Osteoblast (primary cell): Measurements from ENCODE around the gene LRP5. TPM values are rescaled to one million over a fixed set of nuclear protein-coding genes. Genes with fewer than 3 reads are reported as not detected.
A peak's percentile ranks its signal among the peaks of the same experiment; 100 is the strongest.
"Not testable (repeated sequence)": the region's sequence is repeated elsewhere in the genome, so short reads cannot be mapped to it uniquely, and the experiment has no call there.

Source experiments
- DNase-seq: peaks from one replicate; pipeline ENCODE4 v3.0.0; 2011; ENCODE audit warnings: low spot score, mixed read lengths; ENCODE audit not compliant: insufficient read length; ENCODE audit errors: missing footprints
- H2AFZ ChIP-seq: 2 replicates; pipeline ENCODE4 v1.6.0; 2011; ENCODE audit warnings: mild to moderate bottlenecking, low read length
- H3K27ac ChIP-seq: 2 replicates; pipeline ENCODE4 v1.5.1; 2011; ENCODE audit warnings: mild to moderate bottlenecking, low read depth, low read length, moderate library complexity
- H3K27me3 ChIP-seq: 2 replicates; pipeline ENCODE4 v1.6.0; 2012; ENCODE audit warnings: mild to moderate bottlenecking, control low read depth, inconsistent platforms, low read length, moderate library complexity; ENCODE audit not compliant: insufficient read depth
- H3K36me3 ChIP-seq: 2 replicates; pipeline ENCODE4 v1.5.1; 2011; ENCODE audit warnings: mild to moderate bottlenecking, low read length, control low read depth, moderate library complexity; ENCODE audit not compliant: insufficient read depth
- H3K4me1 ChIP-seq: 2 replicates; pipeline ENCODE4 v1.5.1; 2011; ENCODE audit warnings: mild to moderate bottlenecking, low read length, control low read depth, moderate library complexity; ENCODE audit not compliant: insufficient read depth
- H3K4me2 ChIP-seq: 2 replicates; pipeline ENCODE4 v1.6.0; 2011; ENCODE audit warnings: mild to moderate bottlenecking, low read length; ENCODE audit not compliant: insufficient read depth
- H3K4me3 ChIP-seq: fragments of 200-600 bp; sonication (generic); 3 replicates; pipeline ENCODE4 v1.5.1; 2012; ENCODE audit warnings: mild to moderate bottlenecking, low read length, inconsistent platforms; ENCODE audit not compliant: insufficient read depth
- H3K79me2 ChIP-seq: 2 replicates; pipeline ENCODE4 v1.6.0; 2012; ENCODE audit warnings: mild to moderate bottlenecking, low read length, control low read depth, inconsistent platforms; ENCODE audit not compliant: insufficient read depth
- H3K9me3 ChIP-seq: 2 replicates; pipeline ENCODE4 v1.5.1; 2011; ENCODE audit warnings: low read depth, low read length, control low read depth
- H4K20me1 ChIP-seq: 2 replicates; pipeline ENCODE4 v1.6.0; 2012; ENCODE audit warnings: mild to moderate bottlenecking, low read length, control low read depth; ENCODE audit not compliant: insufficient read depth
- total RNA-seq: library from RNA; depleted of rRNA; stranded (reverse); fragments of >200 nt; gene quantifications from 2 replicates; pipeline ENCODE4 v1.2.3, GENCODE V29; 2012
- TF ChIP-seq, protein P1 (sequence below): IDR thresholded peaks from 2 replicates; pipeline ENCODE4 v1.5.1; 2011; ENCODE audit warnings: mild to moderate bottlenecking, low read depth, low read length, moderate library complexity; ENCODE audit errors: extremely low read depth

Gene LRP5
- total RNA-seq, 1 donor: 16.3 TPM

- Histone ChIP-seq H3K9me3 (no peaks in the 10 kb centered on the region), H3K4me3 (no peak overlapping the region), H3K36me3 (peaks cover 5% of the 10 kb centered on the region), H3K4me2 (no peak overlapping the region), H3K27me3 (no peaks in the 10 kb centered on the region), H4K20me1 (peaks cover 8% of the 10 kb centered on the region), H3K27ac (no peak overlapping the region), H3K4me1 (no peaks in the 10 kb centered on the region), H2AFZ (no peak overlapping the region), H3K79me2 (no peaks in the 10 kb centered on the region)
- TF ChIP-seq, protein P1, sequence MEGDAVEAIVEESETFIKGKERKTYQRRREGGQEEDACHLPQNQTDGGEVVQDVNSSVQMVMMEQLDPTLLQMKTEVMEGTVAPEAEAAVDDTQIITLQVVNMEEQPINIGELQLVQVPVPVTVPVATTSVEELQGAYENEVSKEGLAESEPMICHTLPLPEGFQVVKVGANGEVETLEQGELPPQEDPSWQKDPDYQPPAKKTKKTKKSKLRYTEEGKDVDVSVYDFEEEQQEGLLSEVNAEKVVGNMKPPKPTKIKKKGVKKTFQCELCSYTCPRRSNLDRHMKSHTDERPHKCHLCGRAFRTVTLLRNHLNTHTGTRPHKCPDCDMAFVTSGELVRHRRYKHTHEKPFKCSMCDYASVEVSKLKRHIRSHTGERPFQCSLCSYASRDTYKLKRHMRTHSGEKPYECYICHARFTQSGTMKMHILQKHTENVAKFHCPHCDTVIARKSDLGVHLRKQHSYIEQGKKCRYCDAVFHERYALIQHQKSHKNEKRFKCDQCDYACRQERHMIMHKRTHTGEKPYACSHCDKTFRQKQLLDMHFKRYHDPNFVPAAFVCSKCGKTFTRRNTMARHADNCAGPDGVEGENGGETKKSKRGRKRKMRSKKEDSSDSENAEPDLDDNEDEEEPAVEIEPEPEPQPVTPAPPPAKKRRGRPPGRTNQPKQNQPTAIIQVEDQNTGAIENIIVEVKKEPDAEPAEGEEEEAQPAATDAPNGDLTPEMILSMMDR: no peak
- DNase-seq: peak; percentile 83
Measured at GRCh38 chr11:68399916-68400315, 87.5 kb downstream of the LRP5 start.

GRCh38 chr11:68400584-68400983 lies 88.2 kb downstream of the LRP5 start:
- H3K4me3 ChIP-seq, H3K27me3 ChIP-seq, H3K9me3 ChIP-seq, H3K79me2 ChIP-seq, H3K36me3 ChIP-seq, H3K27ac ChIP-seq, H4K20me1 ChIP-seq, DNase-seq, H3K4me2 ChIP-seq, H2AFZ ChIP-seq, H3K4me1 ChIP-seq: not testable (repeated sequence)

DNA sequence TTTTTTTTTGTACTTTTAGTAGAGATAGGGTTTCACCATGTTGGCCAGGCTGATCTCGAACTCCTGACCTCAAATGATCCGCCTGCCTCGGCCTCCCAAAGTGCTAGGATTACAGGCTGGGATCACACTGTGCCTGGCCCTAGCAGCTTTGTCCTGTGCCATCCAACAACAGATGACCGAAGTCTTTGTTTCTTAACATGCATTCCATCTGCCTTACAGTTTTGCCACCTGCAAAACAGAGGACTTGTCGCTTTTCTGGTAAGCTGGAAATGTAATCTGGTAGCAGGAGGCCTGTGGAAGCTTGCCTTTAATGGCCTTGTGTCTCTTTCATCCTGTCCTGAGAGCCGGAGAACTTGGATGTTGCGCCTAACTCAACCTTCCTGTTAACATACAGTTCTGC lies 89.5 kb downstream of the LRP5 start:
- H3K9me3 ChIP-seq: no peaks in the 10 kb centered on the region
- DNase-seq: no peak
- H3K27me3 ChIP-seq: no peaks in the 10 kb centered on the region

GRCh38 chr11:68402355-68403031 lies 90.1 kb downstream of the LRP5 start:
- H3K4me2 ChIP-seq: no peak overlapping the region
- H3K9me3 ChIP-seq: no peaks in the 10 kb centered on the region
- peak; percentile 89 for DNase-seq
- H2AFZ ChIP-seq: no peak overlapping the region
- H3K27me3 ChIP-seq: no peaks in the 10 kb centered on the region
- H3K27ac ChIP-seq: no peak overlapping the region
- no peaks in the 10 kb centered on the region for H3K79me2 ChIP-seq
- H3K4me1 ChIP-seq: no peaks in the 10 kb centered on the region
- TF ChIP-seq, protein P1: no peak
- H3K36me3 ChIP-seq: peaks cover 5% of the 10 kb centered on the region
- peaks cover 2% of the 10 kb centered on the region for H4K20me1 ChIP-seq
- no peak overlapping the region for H3K4me3 ChIP-seq

More for the DNA sequence above, 89.5 kb downstream of the LRP5 start:
- Histone ChIP-seq H3K36me3 (peaks cover 5% of the 10 kb centered on the region), H4K20me1 (peaks cover 5% of the 10 kb centered on the region), H3K27ac (no peak overlapping the region), H3K4me3 (no peak overlapping the region), H3K4me2 (no peak overlapping the region), H3K4me1 (no peaks in the 10 kb centered on the region), H3K79me2 (no peaks in the 10 kb centered on the region), H2AFZ (no peak overlapping the region)
- TF ChIP-seq, protein P1: no peak
